GM12872 (cell line): ENCODE measurements around the gene ACP7.

ENCODE experiments used
- TF ChIP-seq, protein P1 (sequence below): IDR thresholded peaks from 3 replicates; pipeline ENCODE4 v1.5.1; 2011; ENCODE audit warnings: low read depth, mild to moderate bottlenecking, low read length, moderate library complexity; ENCODE audit not compliant: insufficient read depth

Gene ACP7, protein sequence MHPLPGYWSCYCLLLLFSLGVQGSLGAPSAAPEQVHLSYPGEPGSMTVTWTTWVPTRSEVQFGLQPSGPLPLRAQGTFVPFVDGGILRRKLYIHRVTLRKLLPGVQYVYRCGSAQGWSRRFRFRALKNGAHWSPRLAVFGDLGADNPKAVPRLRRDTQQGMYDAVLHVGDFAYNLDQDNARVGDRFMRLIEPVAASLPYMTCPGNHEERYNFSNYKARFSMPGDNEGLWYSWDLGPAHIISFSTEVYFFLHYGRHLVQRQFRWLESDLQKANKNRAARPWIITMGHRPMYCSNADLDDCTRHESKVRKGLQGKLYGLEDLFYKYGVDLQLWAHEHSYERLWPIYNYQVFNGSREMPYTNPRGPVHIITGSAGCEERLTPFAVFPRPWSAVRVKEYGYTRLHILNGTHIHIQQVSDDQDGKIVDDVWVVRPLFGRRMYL

DNA sequence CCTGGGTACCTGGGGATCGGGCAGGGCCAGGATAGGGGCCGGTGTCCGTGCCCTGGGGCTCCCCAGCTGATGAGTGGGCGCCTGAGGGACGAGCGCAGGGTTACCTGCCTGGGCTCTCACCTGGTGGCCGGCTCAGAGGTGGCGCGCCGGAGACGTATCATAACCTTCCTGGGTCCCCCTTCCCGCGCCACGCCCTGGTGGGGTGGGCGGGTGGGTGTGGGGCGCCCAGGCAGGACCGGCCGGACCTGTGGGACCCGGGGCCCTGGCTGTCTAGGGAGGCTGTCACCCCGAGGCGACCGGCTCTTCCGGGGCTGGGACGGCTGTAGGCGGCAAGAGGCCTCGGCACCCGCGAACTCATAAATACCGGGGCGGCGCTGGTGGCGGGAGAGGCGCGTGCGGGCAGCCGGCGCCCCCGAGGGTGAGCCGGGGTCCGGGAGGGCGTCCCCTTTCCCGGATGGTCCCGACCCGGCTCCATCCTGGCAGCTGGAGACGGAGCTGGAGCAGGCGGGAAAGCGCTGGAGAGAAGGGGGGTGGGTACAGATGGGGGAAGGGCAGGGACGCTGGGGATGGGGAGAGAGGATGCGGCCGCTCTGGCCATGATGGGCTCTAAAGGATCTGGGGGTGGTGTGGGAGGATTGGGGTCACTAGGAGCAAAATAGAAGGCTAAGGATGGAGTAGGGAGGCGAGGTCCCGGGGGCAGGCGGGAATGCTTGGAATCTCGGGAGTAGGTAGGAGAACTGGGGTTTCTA lies at the start of gene ACP7:
Gene ACP7 (plus strand): TSS at position 386 of the 749 bp plus-strand sequence. CDS start 902 bp downstream, outside the sequence.
- TF ChIP-seq, protein P1, sequence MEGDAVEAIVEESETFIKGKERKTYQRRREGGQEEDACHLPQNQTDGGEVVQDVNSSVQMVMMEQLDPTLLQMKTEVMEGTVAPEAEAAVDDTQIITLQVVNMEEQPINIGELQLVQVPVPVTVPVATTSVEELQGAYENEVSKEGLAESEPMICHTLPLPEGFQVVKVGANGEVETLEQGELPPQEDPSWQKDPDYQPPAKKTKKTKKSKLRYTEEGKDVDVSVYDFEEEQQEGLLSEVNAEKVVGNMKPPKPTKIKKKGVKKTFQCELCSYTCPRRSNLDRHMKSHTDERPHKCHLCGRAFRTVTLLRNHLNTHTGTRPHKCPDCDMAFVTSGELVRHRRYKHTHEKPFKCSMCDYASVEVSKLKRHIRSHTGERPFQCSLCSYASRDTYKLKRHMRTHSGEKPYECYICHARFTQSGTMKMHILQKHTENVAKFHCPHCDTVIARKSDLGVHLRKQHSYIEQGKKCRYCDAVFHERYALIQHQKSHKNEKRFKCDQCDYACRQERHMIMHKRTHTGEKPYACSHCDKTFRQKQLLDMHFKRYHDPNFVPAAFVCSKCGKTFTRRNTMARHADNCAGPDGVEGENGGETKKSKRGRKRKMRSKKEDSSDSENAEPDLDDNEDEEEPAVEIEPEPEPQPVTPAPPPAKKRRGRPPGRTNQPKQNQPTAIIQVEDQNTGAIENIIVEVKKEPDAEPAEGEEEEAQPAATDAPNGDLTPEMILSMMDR: no peak

GRCh38 chr19:39036581-39036980 lies 47.6 kb upstream of the ACP7 start:
- TF ChIP-seq, protein P1: no peak

GRCh38 chr19:39037194-39037593 lies 47.0 kb upstream of the ACP7 start:
- TF ChIP-seq, protein P1: no peak

DNA sequence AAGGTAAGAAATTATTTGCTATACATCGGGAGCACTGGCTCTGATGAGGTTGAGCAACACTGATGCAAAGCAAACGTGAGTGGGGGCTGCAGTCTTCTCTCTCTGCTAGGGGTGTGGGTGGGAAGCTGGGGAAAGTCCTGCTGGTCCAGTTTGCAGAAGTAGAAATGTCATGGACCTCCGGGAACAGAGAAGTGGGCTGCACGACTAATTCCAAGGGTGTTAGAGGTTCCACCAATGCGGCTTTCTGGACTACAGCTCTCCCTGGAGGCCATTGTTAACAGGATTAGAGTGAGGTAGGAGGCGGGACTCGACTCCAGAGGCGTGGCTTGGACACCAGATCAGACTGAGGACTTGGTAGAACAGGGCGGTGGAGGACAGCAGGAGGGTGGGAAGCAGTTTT lies 46.1 kb upstream of the ACP7 start:
- TF ChIP-seq, protein P1: no peak

- TF ChIP-seq, protein P1: no peak
These were observed 38.7 kb upstream of the ACP7 start for GRCh38 chr19:39045506-39045905.

DNA sequence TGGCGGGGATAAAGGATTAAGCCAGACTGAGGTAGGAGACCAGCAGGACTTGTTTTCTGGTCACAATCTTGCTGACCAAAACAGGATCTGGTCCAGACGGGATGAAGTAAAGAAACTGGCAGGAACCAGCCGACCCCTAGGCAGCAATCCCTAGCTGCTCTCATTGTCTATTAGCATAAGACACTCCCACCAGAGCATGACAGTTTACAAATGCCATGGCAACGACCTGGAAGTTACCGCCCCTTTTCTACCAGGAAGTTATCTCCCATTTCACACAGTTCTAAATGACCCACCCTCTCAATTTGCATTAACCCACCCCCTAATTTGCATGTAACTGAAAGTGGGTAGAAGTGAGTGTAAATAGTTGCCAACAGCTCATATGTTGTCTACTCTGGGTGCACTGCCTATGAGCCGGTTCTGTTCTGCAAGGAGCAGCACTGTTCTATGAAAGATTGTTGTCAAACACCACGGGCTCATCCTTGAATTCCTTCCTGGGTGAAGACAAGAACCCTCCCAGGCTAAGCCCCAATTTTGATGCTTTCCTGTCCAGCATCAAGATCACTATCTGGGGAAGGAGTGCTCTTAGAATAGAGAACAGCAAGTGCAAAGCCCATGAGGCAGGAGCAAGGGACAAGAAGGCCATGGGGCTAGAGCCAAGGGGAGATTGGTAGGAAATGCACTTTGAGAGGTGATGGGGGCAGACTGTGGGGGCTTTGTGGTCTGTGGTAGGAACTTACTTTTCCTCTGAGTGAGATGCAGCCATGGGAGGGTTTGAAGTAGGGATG lies 37.9 kb upstream of the ACP7 start:
- TF ChIP-seq, protein P1: no peak

DNA sequence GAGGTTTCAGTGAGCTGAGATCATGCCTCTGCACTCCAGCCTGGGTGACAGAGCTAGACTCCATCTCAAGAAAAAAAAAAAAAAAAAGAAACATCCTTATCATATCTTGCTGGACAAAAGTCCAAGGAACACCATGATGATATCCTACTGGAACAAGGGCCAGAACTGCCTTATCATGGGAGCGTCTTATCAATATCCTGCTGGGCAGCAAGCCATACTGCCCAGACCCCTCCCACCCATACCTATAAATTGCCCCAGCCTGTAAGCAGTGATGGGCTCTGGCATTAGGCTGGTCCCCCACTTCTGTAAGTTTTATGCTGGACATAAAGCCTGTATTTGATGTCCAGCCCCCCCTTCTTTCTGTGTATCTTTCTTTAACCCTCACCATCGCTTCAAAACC lies 37.1 kb upstream of the ACP7 start:
- TF ChIP-seq, protein P1: no peak
